ENCODE data around the gene NEO1. TPM values are rescaled to one million over a fixed set of nuclear protein-coding genes. Genes with fewer than 3 reads are reported as not detected.

NEO1 gene
- total RNA-seq, 1 experiment from 2014 or later, result 12.4 TPM

DNA sequence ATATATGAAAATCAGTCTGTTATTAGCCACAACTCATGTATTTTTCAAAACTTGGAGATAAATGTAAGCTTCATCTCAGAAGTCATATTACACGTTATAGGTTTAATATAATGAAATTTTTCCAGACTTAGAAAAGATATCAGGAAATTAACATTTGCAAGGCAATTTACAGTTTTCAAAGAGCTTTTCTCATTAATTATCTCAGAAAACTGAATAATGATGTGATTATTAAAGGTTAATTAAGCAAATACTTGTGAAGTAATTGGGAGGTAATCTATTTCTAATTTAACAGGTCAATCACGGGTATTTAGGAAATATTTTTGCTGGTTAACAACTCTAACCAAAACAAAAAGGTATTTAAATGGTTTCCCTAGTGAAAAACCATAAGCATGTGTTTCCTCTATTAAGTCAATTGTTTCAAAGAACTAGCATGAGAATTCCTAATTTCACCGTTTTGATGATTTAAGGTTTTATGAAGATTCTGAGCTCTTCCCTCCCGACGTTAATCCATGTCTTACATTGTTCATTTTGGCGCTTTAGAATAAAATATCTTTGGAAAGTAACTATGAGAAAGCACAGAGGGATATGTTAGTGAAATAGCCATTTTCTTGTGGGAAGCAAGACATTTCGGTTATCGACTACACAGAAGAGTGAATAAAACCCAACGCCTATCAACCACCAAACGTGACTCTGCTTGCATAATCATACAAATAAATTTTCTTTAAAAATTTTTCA lies 1.5 kb upstream of the NEO1 start:
- peaks cover 25% of the 10 kb centered on the region for H3K4me1 Mint-ChIP-seq (ENCODE audit: low read depth, unreplicated experiment)
- no peak overlapping the region for H3K27ac Mint-ChIP-seq (ENCODE audit: unreplicated experiment)

DNA sequence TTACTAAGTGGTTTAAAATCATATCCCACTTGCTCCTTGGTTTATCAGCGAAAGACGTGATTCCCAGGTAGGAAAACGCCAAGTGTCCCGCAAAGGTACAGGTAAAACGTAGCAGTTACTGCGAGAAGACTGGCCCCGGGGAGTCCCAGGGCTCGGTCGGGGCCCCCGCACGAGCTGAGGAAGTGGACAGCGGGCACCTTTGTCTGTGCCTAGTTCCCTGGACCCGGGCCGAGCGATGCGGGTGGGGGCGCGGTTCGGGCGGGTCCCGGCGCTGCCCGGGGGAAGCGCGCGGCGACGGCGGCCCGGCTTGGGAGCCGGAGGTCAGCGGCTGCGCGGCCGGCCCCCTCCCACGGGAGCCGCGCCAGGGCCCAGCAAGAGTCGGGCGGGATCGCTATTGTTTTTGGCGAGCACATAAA lies 864 bp upstream of the NEO1 start:
- POLR2A ChIA-PET, result no interaction called here
- H3K27me3 ChIP-seq (replicated peaks; ENCODE audit: control insufficient read depth, insufficient read depth, low read length), result no peaks in the 10 kb centered on the region
- TF ChIP-seq, protein P1, sequence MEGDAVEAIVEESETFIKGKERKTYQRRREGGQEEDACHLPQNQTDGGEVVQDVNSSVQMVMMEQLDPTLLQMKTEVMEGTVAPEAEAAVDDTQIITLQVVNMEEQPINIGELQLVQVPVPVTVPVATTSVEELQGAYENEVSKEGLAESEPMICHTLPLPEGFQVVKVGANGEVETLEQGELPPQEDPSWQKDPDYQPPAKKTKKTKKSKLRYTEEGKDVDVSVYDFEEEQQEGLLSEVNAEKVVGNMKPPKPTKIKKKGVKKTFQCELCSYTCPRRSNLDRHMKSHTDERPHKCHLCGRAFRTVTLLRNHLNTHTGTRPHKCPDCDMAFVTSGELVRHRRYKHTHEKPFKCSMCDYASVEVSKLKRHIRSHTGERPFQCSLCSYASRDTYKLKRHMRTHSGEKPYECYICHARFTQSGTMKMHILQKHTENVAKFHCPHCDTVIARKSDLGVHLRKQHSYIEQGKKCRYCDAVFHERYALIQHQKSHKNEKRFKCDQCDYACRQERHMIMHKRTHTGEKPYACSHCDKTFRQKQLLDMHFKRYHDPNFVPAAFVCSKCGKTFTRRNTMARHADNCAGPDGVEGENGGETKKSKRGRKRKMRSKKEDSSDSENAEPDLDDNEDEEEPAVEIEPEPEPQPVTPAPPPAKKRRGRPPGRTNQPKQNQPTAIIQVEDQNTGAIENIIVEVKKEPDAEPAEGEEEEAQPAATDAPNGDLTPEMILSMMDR (IDR thresholded peaks at IDR 0.05; ENCODE audit: insufficient read depth in 1 of 2, low read depth in 1 of 2, low read length in 1 of 2, severe bottlenecking in 1 of 2, unreplicated experiment in 1 of 2), result no peak
- peak overlapping the region; percentile 57 for H3K4me3 ChIP-seq (ENCODE audit: low read depth, low read length)
- CTCF ChIA-PET, result interaction anchor here (0.6 to 0.7 kb wide), 2 partner anchors 12 to 365 kb away, joined by 3 to 7 read pairs; partner anchors contain the start of genes BBS4 and HIGD2B
- no peaks in the 10 kb centered on the region for H3K36me3 ChIP-seq (ENCODE audit: control insufficient read depth, insufficient read depth, low read length)
- peak in 1 of 2 experiments; percentile 27 for DNase-seq
- no peaks in the 10 kb centered on the region for H3K9me3 ChIP-seq
- H3K4me1 ChIP-seq, result peaks cover 9% of the 10 kb centered on the region; the same call in 1 of the 2 replicates
- H3K4me1 Mint-ChIP-seq (ENCODE audit: low read depth, unreplicated experiment), result peaks cover 20% of the 10 kb centered on the region
- intact Hi-C loops (cut with micrococcal nuclease; ENCODE audit: unreplicated experiment), result no loop called here
- no TSS peak for BruUV-seq (replicated peaks)
- H3K9me3 Mint-ChIP-seq (ENCODE audit: unreplicated experiment), result no peaks in the 10 kb centered on the region
- H3K36me3 Mint-ChIP-seq (ENCODE audit: insufficient read depth, unreplicated experiment), result no peaks in the 10 kb centered on the region
- peak overlapping the region; percentile 67 for H3K4me3 Mint-ChIP-seq (ENCODE audit: unreplicated experiment)
- no peak overlapping the region for H3K27ac Mint-ChIP-seq (ENCODE audit: unreplicated experiment)
- H3K27me3 Mint-ChIP-seq (ENCODE audit: insufficient read depth, unreplicated experiment), result peaks cover 14% of the 10 kb centered on the region

More for the DNA sequence above, 1.5 kb upstream of the NEO1 start:
- H3K9me3 ChIP-seq, result no peaks in the 10 kb centered on the region
- BruUV-seq (replicated peaks), result no TSS peak
- no peaks in the 10 kb centered on the region for H3K9me3 Mint-ChIP-seq (ENCODE audit: unreplicated experiment)
- DNase-seq, result no peak
- POLR2A ChIA-PET, result no interaction called here
- TF ChIP-seq, protein P1 (IDR thresholded peaks at IDR 0.05; ENCODE audit: insufficient read depth in 1 of 2, low read depth in 1 of 2, low read length in 1 of 2, severe bottlenecking in 1 of 2, unreplicated experiment in 1 of 2), result no peak
- H3K4me1 ChIP-seq, result peaks cover 10% of the 10 kb centered on the region; the same call in 1 of the 2 replicates
- intact Hi-C loops (cut with micrococcal nuclease; ENCODE audit: unreplicated experiment), result no loop called here
- peak overlapping the region; percentile 57 for H3K4me3 ChIP-seq (ENCODE audit: low read depth, low read length)
- peaks cover 14% of the 10 kb centered on the region for H3K27me3 Mint-ChIP-seq (ENCODE audit: insufficient read depth, unreplicated experiment)
- H3K36me3 Mint-ChIP-seq (ENCODE audit: insufficient read depth, unreplicated experiment), result no peaks in the 10 kb centered on the region
- H3K36me3 ChIP-seq (ENCODE audit: control insufficient read depth, insufficient read depth, low read length), result no peaks in the 10 kb centered on the region
- H3K27me3 ChIP-seq (replicated peaks; ENCODE audit: control insufficient read depth, insufficient read depth, low read length), result no peaks in the 10 kb centered on the region
- H3K4me3 Mint-ChIP-seq (ENCODE audit: unreplicated experiment), result peak overlapping the region; percentile 67
- CTCF ChIA-PET, result no interaction called here

DNA sequence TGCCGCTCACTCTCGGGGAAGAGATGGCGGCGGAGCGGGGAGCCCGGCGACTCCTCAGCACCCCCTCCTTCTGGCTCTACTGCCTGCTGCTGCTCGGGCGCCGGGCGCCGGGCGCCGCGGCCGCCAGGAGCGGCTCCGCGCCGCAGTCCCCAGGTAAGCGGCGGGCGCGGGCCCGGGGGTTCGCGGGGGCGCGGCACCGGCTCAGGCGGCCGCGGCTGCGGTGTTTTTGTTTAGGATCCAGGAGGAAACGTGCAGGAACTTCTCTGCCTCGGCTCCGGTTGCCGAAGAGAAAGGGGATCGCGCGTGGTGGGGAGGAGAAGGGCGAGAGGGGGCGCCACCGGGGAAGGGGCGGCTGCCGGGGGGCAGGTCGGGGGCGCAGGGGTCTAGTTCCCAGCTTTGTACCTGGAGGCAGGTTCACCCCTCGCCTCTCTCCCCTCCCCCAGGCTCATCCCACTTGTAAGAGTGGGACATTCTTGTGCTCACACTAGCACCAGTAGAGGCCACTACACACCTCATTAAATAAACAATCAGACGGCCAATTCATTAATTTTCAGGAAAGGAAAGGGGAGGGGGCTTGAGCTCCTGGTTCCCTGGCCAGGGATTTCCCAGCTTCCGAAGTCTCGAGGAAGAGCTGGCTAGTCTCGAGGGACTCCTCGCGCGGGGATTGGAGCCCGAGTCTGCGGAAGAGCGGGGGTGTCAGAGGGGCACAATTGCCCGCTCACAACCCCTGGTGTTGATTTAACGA lies 562 bp downstream of the NEO1 start:
- H3K27me3 ChIP-seq (replicated peaks; ENCODE audit: control insufficient read depth, insufficient read depth, low read length), result no peaks in the 10 kb centered on the region

More for the DNA sequence above, 562 bp downstream of the NEO1 start:
- Mint-ChIP-seq H3K27ac (ENCODE audit: unreplicated experiment) (peak overlapping the region; percentile 15), H3K4me3 (ENCODE audit: unreplicated experiment) (peak overlapping the region; percentile 88), H3K36me3 (ENCODE audit: insufficient read depth, unreplicated experiment) (no peaks in the 10 kb centered on the region), H3K27me3 (ENCODE audit: insufficient read depth, unreplicated experiment) (peaks cover 14% of the 10 kb centered on the region), H3K9me3 (ENCODE audit: unreplicated experiment) (no peaks in the 10 kb centered on the region), H3K4me1 (ENCODE audit: low read depth, unreplicated experiment) (peaks cover 16% of the 10 kb centered on the region)
- H3K4me1 ChIP-seq, result peaks cover 6% of the 10 kb centered on the region; the same call in 1 of the 2 replicates
- no peaks in the 10 kb centered on the region for H3K9me3 ChIP-seq
- intact Hi-C loops (cut with micrococcal nuclease; ENCODE audit: unreplicated experiment), result no loop called here
- peak; percentile 33 to 46 for DNase-seq
- no peaks in the 10 kb centered on the region for H3K36me3 ChIP-seq (ENCODE audit: control insufficient read depth, insufficient read depth, low read length)
- ChIA-PET CTCF (interaction anchor here (0.7 kb wide), 1 partner anchor 247 kb away, joined by 5 read pairs; no protein-coding TSS in a partner anchor), POLR2A (no interaction called here)
- no TSS peak for BruUV-seq (replicated peaks)
- TF ChIP-seq, protein P1 (IDR thresholded peaks at IDR 0.05; ENCODE audit: insufficient read depth in 1 of 2, low read depth in 1 of 2, low read length in 1 of 2, severe bottlenecking in 1 of 2, unreplicated experiment in 1 of 2), result peak in 1 of 2 experiments; percentile 33
- H3K4me3 ChIP-seq (ENCODE audit: low read depth, low read length), result peak overlapping the region; percentile 48
